DOHH2 (cell line): Measurements from ENCODE around the gene PTPRT.

Source experiments
- H3F3A ChIP-seq: fragments of 200-600 bp; sonication (generic), shearing (Covaris generic); 2 replicates; pipeline ENCODE4 v1.6.0; 2016; ENCODE audit warnings: antibody characterized with exemption, mild to moderate bottlenecking; ENCODE audit not compliant: control insufficient read depth, insufficient read depth
- H3K27ac ChIP-seq: fragments of 200-600 bp; sonication (generic); 2 replicates; pipeline ENCODE4 v1.5.1; 2014; ENCODE audit warnings: low read depth, mild to moderate bottlenecking, low read length, moderate library complexity
- H3K27me3 ChIP-seq: fragments of 200-600 bp; sonication (generic); 2 replicates; pipeline ENCODE4 v1.6.1; 2014; ENCODE audit warnings: mild to moderate bottlenecking, low read length, mixed read lengths; ENCODE audit not compliant: control insufficient read depth
- H3K36me3 ChIP-seq: fragments of 200-600 bp; sonication (generic); 2 replicates; pipeline ENCODE4 v1.6.1; 2014; ENCODE audit warnings: mild to moderate bottlenecking, low read length, moderate library complexity, mixed read lengths; ENCODE audit not compliant: control insufficient read depth
- H3K4me1 ChIP-seq: fragments of 200-600 bp; sonication (generic); 2 replicates; pipeline ENCODE4 v1.6.1; 2014; ENCODE audit warnings: mild to moderate bottlenecking, low read length, mixed read lengths; ENCODE audit not compliant: control insufficient read depth
- H3K4me2 ChIP-seq: fragments of 200-600 bp; sonication (generic); 2 replicates; pipeline ENCODE4 v1.6.0; 2014; ENCODE audit warnings: mild to moderate bottlenecking, low read length, moderate library complexity
- H3K4me3 ChIP-seq: fragments of 200-600 bp; sonication (generic); 2 replicates; pipeline ENCODE4 v1.5.1; 2014; ENCODE audit warnings: mild to moderate bottlenecking, low read length, mixed read lengths
- H3K79me2 ChIP-seq: fragments of 200-600 bp; sonication (generic); 2 replicates; pipeline ENCODE4 v1.6.1; 2014; ENCODE audit warnings: mild to moderate bottlenecking, low read length, mixed read lengths; ENCODE audit not compliant: control insufficient read depth
- H3K9me2 ChIP-seq: fragments of 200-600 bp; sonication (generic); replicated peaks from 2 replicates; pipeline ENCODE4 v1.6.1; 2014; ENCODE audit warnings: mild to moderate bottlenecking, low read length, mixed read lengths; ENCODE audit not compliant: control insufficient read depth
- H3K9me3 ChIP-seq: fragments of 200-600 bp; sonication (generic); 2 replicates; pipeline ENCODE4 v1.6.1; 2014; ENCODE audit warnings: antibody characterized with exemption, low read length, mixed read lengths; ENCODE audit not compliant: control insufficient read depth, insufficient read depth
- H4K20me1 ChIP-seq: fragments of 200-600 bp; sonication (generic); 2 replicates; pipeline ENCODE4 v1.6.0; 2014; ENCODE audit warnings: low read depth, mild to moderate bottlenecking, antibody characterized with exemption, low read length, moderate library complexity; ENCODE audit not compliant: control insufficient read depth, insufficient read depth
- CTCF ChIP-seq: fragments of 200-600 bp; sonication (generic); IDR thresholded peaks from one replicate; pipeline ENCODE4 v1.5.1; 2014; ENCODE audit warnings: antibody characterized with exemption, mild to moderate bottlenecking, low read depth, low read length; ENCODE audit not compliant: poor library complexity, severe bottlenecking
- EZH2phosphoT487 ChIP-seq: fragments of 200-600 bp; sonication (generic); IDR thresholded peaks from 2 replicates; pipeline ENCODE4 v1.6.1; 2017; ENCODE audit warnings: borderline replicate concordance, mild to moderate bottlenecking, antibody characterized with exemption, low read length, moderate library complexity, mixed read lengths

PTPRT gene

GRCh38 chr20:42889517-42889916, 300.2 kb downstream of the PTPRT start:
- H3K27ac ChIP-seq, result no peak overlapping the region
- no peaks in the 10 kb centered on the region for H3K79me2 ChIP-seq
- no peak overlapping the region for H3K4me2 ChIP-seq
- no peaks in the 10 kb centered on the region for H3K9me2 ChIP-seq
- no peaks in the 10 kb centered on the region for H3K4me1 ChIP-seq
- no peak overlapping the region for H3K4me3 ChIP-seq
- no peaks in the 10 kb centered on the region for H3K36me3 ChIP-seq
- TF ChIP-seq CTCF (no peak), EZH2phosphoT487 (no peak)
- H3F3A ChIP-seq, result no peaks in the 10 kb centered on the region
- no peaks in the 10 kb centered on the region for H3K9me3 ChIP-seq
- no peaks in the 10 kb centered on the region for H3K27me3 ChIP-seq
- H4K20me1 ChIP-seq, result no peaks in the 10 kb centered on the region

GRCh38 chr20:42887281-42887680, 302.4 kb downstream of the PTPRT start:
- Histone ChIP-seq H3F3A (no peaks in the 10 kb centered on the region), H3K4me1 (no peaks in the 10 kb centered on the region), H3K4me3 (no peak overlapping the region), H3K27ac (no peak overlapping the region), H4K20me1 (no peaks in the 10 kb centered on the region), H3K9me2 (no peaks in the 10 kb centered on the region), H3K36me3 (no peaks in the 10 kb centered on the region), H3K27me3 (no peaks in the 10 kb centered on the region), H3K4me2 (no peak overlapping the region), H3K79me2 (no peaks in the 10 kb centered on the region), H3K9me3 (no peaks in the 10 kb centered on the region)
- TF ChIP-seq CTCF (no peak), EZH2phosphoT487 (no peak)

GRCh38 chr20:42886801-42887200, 302.9 kb downstream of the PTPRT start:
- H3K4me3 ChIP-seq, result no peak overlapping the region
- no peaks in the 10 kb centered on the region for H3F3A ChIP-seq
- no peaks in the 10 kb centered on the region for H3K9me2 ChIP-seq
- no peak for TF ChIP-seq EZH2phosphoT487
- TF ChIP-seq CTCF, result no peak
- H4K20me1 ChIP-seq, result no peaks in the 10 kb centered on the region
- H3K4me2 ChIP-seq, result no peak overlapping the region
- no peaks in the 10 kb centered on the region for H3K79me2 ChIP-seq
- no peaks in the 10 kb centered on the region for H3K27me3 ChIP-seq
- no peaks in the 10 kb centered on the region for H3K9me3 ChIP-seq
- H3K4me1 ChIP-seq, result no peaks in the 10 kb centered on the region
- H3K36me3 ChIP-seq, result no peaks in the 10 kb centered on the region
- H3K27ac ChIP-seq, result no peak overlapping the region

GRCh38 chr20:42886046-42886445, 303.7 kb downstream of the PTPRT start:
- H3K9me3 ChIP-seq, result no peaks in the 10 kb centered on the region
- H3K4me2 ChIP-seq, result no peak overlapping the region
- no peaks in the 10 kb centered on the region for H3K9me2 ChIP-seq
- H4K20me1 ChIP-seq, result no peaks in the 10 kb centered on the region
- no peaks in the 10 kb centered on the region for H3F3A ChIP-seq
- TF ChIP-seq CTCF (no peak), EZH2phosphoT487 (no peak)
- H3K79me2 ChIP-seq, result no peaks in the 10 kb centered on the region
- H3K27me3 ChIP-seq, result no peaks in the 10 kb centered on the region
- H3K27ac ChIP-seq, result no peak overlapping the region
- H3K4me1 ChIP-seq, result no peaks in the 10 kb centered on the region
- H3K36me3 ChIP-seq, result no peaks in the 10 kb centered on the region
- no peak overlapping the region for H3K4me3 ChIP-seq
